Pancreas (tissue), 10 donors: ENCODE results near the gene CYB5RL. TPM values are rescaled to one million over a fixed set of nuclear protein-coding genes. Genes with fewer than 3 reads are reported as not detected.
"Not testable (repeated sequence)": the region's sequence is repeated elsewhere in the genome, so short reads cannot be mapped to it uniquely, and the experiment has no call there.

Source experiments
- ATAC-seq, 4 donors: fragments of 200-7000 bp; cut with Tn5 transposase; one replicate each; pipeline versions ENCODE4 v1.8.0 to v1.9.1; 2020; ENCODE audit warnings: mild to moderate bottlenecking in 4 of 4, moderate library complexity in 4 of 4
- DNase-seq, 6 donors: peaks; one replicate each; pipeline ENCODE4 v3.0.0-alpha.2; 2020
- FAIRE-seq: peaks from 2 replicates; lab custom pipeline; 2012; peaks lifted over from hg19 to GRCh38; lab: Jason Lieb, UNC
- H3K27ac ChIP-seq, 4 donors: fragments of 200-600 bp; sonication (generic); 1 replicate in 3 of 4; 2 replicates in 1 of 4; pipeline versions ENCODE4 v1.5.0 to v1.8.0; 2020
- H3K27me3 ChIP-seq, 4 donors: fragments of 200-600 bp; one replicate each; pipeline ENCODE4 v1.8.0; 2021
- H3K36me3 ChIP-seq, 3 donors: fragments of 200-600 bp; sonication (generic) in 1 of 3; one replicate each; pipeline versions ENCODE4 v1.5.0 to v1.8.0; 2020 to 2021
- H3K4me1 ChIP-seq, 3 donors: fragments of 200-600 bp; one replicate each; pipeline ENCODE4 v1.8.0; 2021
- H3K4me3 ChIP-seq, 4 donors: fragments of 200-600 bp; sonication (generic) in 2 of 4; one replicate each; pipeline versions ENCODE4 v1.5.0 to v1.8.0; 2020 to 2021
- H3K9me3 ChIP-seq, 4 donors: fragments of 200-600 bp; one replicate each; pipeline ENCODE4 v1.8.0; 2021
- WGBS, 2 donors: extraction: QIAGEN DNeasy Blood & Tissue Kit; methylation state at CpG; one replicate each; pipeline ENCODE4 v1.1.7; 2013; 5-methylcytosine and 5-hydroxymethylcytosine counted together
- intact Hi-C, 3 donors: fragments of 100-400 bp; cut with DNase I; formaldehyde crosslinking; loops; one replicate each; pipeline versions ENCODE4 v1.11.1 to v1.14.2; 2022
- polyA plus RNA-seq, 2 donors: library from polyadenylated mRNA; stranded (reverse); fragments of 200-250 nt; gene quantifications; one replicate each; pipeline ENCODE4 v1.2.3, GENCODE V29; 2013
- total RNA-seq, 6 donors: library from RNA; stranded (reverse); fragmentation: NEBNext Ultra II Directional in 4 of 6; extraction: Animal tissue kit (Norgen Biotek cat#: 25700) in 4 of 6; gene quantifications; one replicate each; pipeline versions ENCODE4 v1.2.1 to v1.2.4, GENCODE V29; 2021 to 2023
- TF ChIP-seq, protein P1 (sequence below), 4 donors: fragments of 200-600 bp; sonication (generic) in 3 of 4; IDR thresholded peaks; one replicate each; pipeline versions ENCODE4 v1.5.0 to v1.8.0; 2021; ENCODE audit warnings: antibody characterized with exemption in 4 of 4
- donor health status: healthy with polysubstance abuse.
- donor health status: DM: no; HTN: no; CAD: no; lungs with moderate emphysema.
- donor health status: DM: no; HTN: no; CAD: no.
- donor health status: control.
- donor health status: control.
- donor health status: Bipolar disorder and iron deficiency.
- donor health status: DM: yes; HTN: yes; CAD: no.
- donor health status: DM: no; HTN: no; CAD: no.
- donor health status: DM: no; HTN: no; CAD: no.
- donor health status: DM: yes; HTN: yes; CAD: no.

The CYB5RL gene
- total and polyA plus RNA-seq, 8 donors, result 3.2 to 9.1 (median 4.3) TPM

DNA sequence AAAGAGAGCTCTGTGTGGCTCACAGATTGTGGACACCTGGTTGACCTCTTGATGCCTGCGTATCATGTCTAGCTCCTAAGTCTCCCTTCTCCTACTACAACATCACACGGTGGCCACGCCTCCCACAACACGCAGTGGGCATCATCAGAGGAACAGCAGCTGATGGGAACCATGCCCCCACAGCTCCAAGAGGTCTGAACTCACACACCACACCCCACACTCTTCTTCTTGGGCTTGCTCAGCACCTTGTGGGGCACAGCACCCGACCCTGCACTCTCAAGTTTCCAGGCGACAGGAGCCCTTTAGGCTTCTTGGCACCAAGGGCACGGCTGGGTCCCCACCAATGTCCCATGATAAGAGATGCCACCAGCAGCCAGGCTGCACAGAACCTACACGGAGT, 28.2 kb downstream of the CYB5RL start:
- Histone ChIP-seq H3K9me3 (no peaks in the 10 kb centered on the region), H3K4me3 (no peak overlapping the region), H3K27ac (no peak overlapping the region), H3K36me3 (no peaks in the 10 kb centered on the region), H3K27me3 (no peaks in the 10 kb centered on the region), H3K4me1 (no peaks in the 10 kb centered on the region)
- TF ChIP-seq, protein P1, sequence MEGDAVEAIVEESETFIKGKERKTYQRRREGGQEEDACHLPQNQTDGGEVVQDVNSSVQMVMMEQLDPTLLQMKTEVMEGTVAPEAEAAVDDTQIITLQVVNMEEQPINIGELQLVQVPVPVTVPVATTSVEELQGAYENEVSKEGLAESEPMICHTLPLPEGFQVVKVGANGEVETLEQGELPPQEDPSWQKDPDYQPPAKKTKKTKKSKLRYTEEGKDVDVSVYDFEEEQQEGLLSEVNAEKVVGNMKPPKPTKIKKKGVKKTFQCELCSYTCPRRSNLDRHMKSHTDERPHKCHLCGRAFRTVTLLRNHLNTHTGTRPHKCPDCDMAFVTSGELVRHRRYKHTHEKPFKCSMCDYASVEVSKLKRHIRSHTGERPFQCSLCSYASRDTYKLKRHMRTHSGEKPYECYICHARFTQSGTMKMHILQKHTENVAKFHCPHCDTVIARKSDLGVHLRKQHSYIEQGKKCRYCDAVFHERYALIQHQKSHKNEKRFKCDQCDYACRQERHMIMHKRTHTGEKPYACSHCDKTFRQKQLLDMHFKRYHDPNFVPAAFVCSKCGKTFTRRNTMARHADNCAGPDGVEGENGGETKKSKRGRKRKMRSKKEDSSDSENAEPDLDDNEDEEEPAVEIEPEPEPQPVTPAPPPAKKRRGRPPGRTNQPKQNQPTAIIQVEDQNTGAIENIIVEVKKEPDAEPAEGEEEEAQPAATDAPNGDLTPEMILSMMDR (IDR thresholded peaks at IDR 0.05), result no peak
- ATAC-seq (no peak), DNase-seq (no peak), FAIRE-seq (no peak)
- 88 to 89% methylated on average over 8 of the region's 8 CpGs for whole genome bisulfite sequencing, 2 donors
- intact Hi-C loops, result no loop called here

DNA sequence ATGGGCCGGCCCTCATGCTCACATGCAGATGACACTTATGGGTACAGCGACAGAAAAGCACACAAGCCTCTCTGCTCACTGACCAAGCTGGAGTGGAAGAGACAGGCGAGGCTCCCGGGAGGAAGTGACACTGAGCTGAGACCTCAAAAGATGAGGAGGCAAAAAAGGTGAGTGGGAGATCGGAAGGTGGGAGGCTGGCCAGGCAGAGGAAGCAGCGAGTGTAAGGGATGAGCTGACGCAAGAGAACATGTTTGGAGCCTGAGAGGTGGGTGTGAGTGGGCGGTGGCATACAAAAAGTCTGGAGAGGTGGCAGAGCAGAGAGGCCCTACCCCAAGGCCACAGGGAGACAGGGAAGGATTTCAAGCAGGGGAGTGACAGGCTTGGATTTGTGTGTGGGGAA, 28.8 kb downstream of the CYB5RL start:
- no peak overlapping the region for H3K27ac ChIP-seq
- no peak for ATAC-seq
- TF ChIP-seq, protein P1 (IDR thresholded peaks at IDR 0.05), result no peak
- intact Hi-C loops, result no loop called here
- 87 to 89% methylated on average over 8 of the region's 8 CpGs for WGBS, 2 donors
- FAIRE-seq, result no peak
- H3K36me3 ChIP-seq, result no peaks in the 10 kb centered on the region
- no peaks in the 10 kb centered on the region for H3K27me3 ChIP-seq
- DNase-seq, result no peak
- H3K4me3 ChIP-seq, result no peak overlapping the region
- no peaks in the 10 kb centered on the region for H3K4me1 ChIP-seq
- no peaks in the 10 kb centered on the region for H3K9me3 ChIP-seq

DNA sequence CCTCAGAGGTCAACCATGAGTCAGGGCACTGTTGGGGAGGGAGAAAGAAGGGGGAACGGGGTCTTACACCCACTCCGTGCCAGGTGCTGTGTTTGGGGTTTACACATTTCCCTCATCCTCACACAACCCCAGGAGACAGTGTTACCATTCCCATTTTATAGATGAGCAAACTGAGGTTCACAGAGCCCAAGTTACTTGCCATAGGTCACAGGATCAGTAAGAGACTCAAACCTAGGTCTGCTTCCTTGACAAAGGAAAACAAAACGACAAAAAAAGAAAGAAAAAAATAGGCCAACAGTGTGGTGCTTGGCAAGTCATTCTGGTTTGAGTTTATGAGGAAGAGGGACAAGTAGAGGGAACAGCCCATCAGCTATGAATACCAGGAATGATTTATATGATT, 30.8 kb downstream of the CYB5RL start:
- Histone ChIP-seq H3K4me1 (no peaks in the 10 kb centered on the region), H3K27me3 (no peaks in the 10 kb centered on the region), H3K9me3 (no peaks in the 10 kb centered on the region), H3K27ac (no peak overlapping the region), H3K4me3 (no peak overlapping the region), H3K36me3 (no peaks in the 10 kb centered on the region)
- DNase-seq (no peak), ATAC-seq (no peak), FAIRE-seq (no peak)
- 53 to 73% methylated on average over 3 of the region's 3 CpGs for WGBS, 2 donors
- TF ChIP-seq, protein P1 (IDR thresholded peaks at IDR 0.05), result no peak
- intact Hi-C loops, result no loop called here

DNA sequence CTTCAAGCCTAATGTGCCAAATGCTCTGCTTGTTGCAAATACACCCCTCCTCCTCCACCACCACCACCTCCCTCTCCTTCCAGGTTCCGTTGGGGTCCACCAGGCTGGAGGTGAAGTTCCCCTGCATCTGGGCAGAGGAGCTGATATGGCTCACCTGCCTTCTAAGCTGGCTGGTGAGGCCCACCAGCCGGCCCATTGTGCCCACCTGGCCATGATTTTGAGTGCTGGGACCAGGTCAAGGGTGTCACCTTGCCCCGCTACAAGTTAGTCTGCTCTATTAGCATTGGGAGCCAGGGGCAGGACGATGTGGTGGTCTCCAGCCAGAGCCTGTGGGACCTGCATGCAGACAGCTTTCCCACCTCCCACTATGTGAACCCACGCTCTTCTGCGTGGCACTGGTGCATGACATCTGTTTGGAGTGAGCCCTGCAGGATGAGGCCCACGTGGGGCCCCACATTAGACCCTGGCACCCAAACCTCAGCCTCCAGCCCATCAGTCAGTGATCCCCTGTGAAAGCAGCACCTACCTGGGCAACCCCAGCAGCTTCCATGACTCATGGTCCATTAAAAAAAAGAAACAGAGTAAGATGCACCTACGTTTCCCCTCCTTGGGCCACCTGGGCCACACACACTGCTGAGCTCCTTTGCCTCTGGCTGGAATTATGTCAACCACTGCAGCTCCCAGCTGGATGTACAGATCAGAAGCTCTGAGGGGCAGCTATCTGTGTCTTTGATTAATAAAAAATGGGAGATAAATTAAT, 31.4 kb downstream of the CYB5RL start:
- ATAC-seq, result no peak
- no peaks in the 10 kb centered on the region for H3K27me3 ChIP-seq
- 74 to 86% methylated on average over 7 to 8 of the region's 8 CpGs for WGBS, 2 donors
- H3K4me3 ChIP-seq, result no peak overlapping the region
- no peaks in the 10 kb centered on the region for H3K9me3 ChIP-seq
- no peaks in the 10 kb centered on the region for H3K4me1 ChIP-seq
- FAIRE-seq, result no peak
- intact Hi-C loops, result no loop called here
- no peak for DNase-seq
- H3K27ac ChIP-seq, result no peak overlapping the region
- no peaks in the 10 kb centered on the region for H3K36me3 ChIP-seq
- TF ChIP-seq, protein P1 (IDR thresholded peaks at IDR 0.05), result no peak

DNA sequence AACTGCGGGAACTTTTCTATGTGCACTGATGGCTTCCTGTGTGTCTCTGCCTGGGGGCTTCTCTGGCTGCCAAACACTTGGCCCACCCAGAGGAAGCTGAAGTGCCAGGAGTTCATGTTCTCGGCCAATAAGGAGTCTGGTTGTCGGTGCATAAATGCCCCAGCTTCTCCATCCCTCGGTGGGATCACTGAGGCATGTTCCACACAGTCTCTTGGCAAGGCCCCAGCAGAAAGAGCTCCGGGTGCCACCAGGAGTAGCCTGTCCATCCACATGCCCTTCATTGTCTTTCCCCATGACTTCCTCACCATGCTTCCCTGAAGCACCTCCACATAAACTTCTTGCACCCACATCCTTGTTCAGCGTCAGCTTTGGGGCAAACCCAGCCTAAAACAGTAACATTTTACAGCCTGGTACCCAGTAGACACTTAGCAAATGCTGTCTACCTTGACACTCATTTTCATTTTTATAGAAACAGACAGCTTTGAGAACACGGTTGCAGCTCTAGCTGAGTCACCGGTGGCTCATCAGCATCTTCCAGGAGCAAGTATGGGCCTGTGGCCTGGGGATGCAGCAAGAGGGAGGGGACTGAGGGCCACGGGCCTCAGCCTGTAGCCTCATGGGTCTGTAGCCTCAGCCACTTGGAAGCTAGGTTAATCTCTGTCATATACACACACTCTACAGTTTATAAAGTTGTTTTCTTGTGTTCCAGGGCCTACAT, 32.2 kb downstream of the CYB5RL start:
- ATAC-seq (no peak), DNase-seq (no peak), FAIRE-seq (no peak)
- intact Hi-C loops, result no loop called here
- Histone ChIP-seq H3K27ac (no peak overlapping the region), H3K4me3 (no peak overlapping the region), H3K4me1 (no peaks in the 10 kb centered on the region), H3K27me3 (no peaks in the 10 kb centered on the region), H3K36me3 (no peaks in the 10 kb centered on the region), H3K9me3 (no peaks in the 10 kb centered on the region)
- 86 to 91% methylated on average over 9 of the region's 9 CpGs for WGBS, 2 donors
- TF ChIP-seq, protein P1 (IDR thresholded peaks at IDR 0.05), result no peak

DNA sequence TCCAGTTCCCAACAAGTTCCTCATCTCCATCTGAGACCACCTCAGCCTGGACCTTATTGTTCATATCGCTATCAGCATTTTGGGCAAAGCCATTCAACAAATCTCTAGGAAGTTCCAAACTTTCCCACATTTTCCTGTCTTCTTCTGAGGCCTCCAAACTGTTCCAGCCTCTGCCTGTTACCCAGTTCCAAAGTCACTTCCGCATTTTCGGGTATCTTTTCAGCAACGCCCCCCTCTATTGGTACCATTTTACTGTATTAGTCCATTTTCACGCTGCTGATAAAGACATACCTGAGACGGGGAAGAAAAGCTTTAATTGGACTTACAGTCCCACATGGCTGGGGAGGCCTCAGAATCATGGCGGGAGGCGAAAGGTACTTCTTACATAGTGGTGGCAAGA, 33.5 kb downstream of the CYB5RL start:
- intact Hi-C loops, FAIRE-seq, H3K4me3 ChIP-seq, H3K27me3 ChIP-seq, H3K36me3 ChIP-seq, H3K4me1 ChIP-seq, H3K9me3 ChIP-seq, ATAC-seq, DNase-seq, H3K27ac ChIP-seq: not testable (repeated sequence)
- 87 to 93% methylated on average over 8 of the region's 8 CpGs for WGBS, 2 donors
